SK-N-SH (cell line): ENCODE measurements around the gene TMEM244. TPM values are rescaled to one million over a fixed set of nuclear protein-coding genes. Genes with fewer than 3 reads are reported as not detected.
"Not testable (repeated sequence)": the region's sequence is repeated elsewhere in the genome, so short reads cannot be mapped to it uniquely, and the experiment has no call there.

Source experiments
- CTCF ChIA-PET: fragments of 300-600, 350-600 bp; formaldehyde crosslinking; extraction: SDS; loops from one replicate; lab custom pipeline; 2021; lab: Yijun Ruan, JAX
- POLR2A ChIA-PET: fragments of 350-600 bp; sonication (Branson Sonifier 250); formaldehyde crosslinking; extraction: SDS; loops from one replicate; lab custom pipeline; 2020; ENCODE audit warnings: antibody characterized with exemption, inconsistent platforms; lab: Yijun Ruan, JAX
- DNase-seq: peaks from one replicate; pipeline ENCODE4 v3.0.0; 2012
- H2AFZ ChIP-seq: fragments of 200-600 bp; sonication (generic); 2 replicates; pipeline ENCODE4 v1.8.1; 2016; ENCODE audit warnings: antibody characterized with exemption, mild to moderate bottlenecking, low read depth
- H3F3A ChIP-seq: fragments of 200-600 bp; sonication (generic); replicated peaks from 2 replicates; pipeline ENCODE3; 2016; ENCODE audit warnings: antibody characterized with exemption, mild to moderate bottlenecking; ENCODE audit not compliant: insufficient read depth
- H3K27ac ChIP-seq, 2 experiments: fragments of 200-500 bp in 1 of 2; fragments of 200-600 bp in 1 of 2; sonication (Bioruptor generic) in 1 of 2; sonication (generic), shearing (Covaris generic) in 1 of 2; 2 replicates each; pipeline versions ENCODE4 v1.5.1 to v1.6.1; 2014 to 2016; ENCODE audit warnings: low read depth in 2 of 2, inconsistent platforms in 1 of 2, low read length in 1 of 2, mild to moderate bottlenecking in 1 of 2, mixed read lengths in 1 of 2
- H3K27me3 ChIP-seq: fragments of 200-600 bp; sonication (generic), shearing (Covaris generic); 2 replicates; pipeline ENCODE4 v1.6.1; 2016; ENCODE audit warnings: mixed run types; ENCODE audit not compliant: insufficient read depth
- H3K36me3 ChIP-seq, 2 experiments: fragments of 200-500 bp in 1 of 2; fragments of 200-600 bp in 1 of 2; sonication (Bioruptor generic) in 1 of 2; sonication (generic) in 1 of 2; replicated peaks in 1 of 2; 2 replicates each; pipeline versions ENCODE3 to v1.5.1; 2014 to 2016; ENCODE audit warnings: low read length in 1 of 2, mild to moderate bottlenecking in 1 of 2; ENCODE audit not compliant: insufficient read depth in 2 of 2, control insufficient read depth in 1 of 2
- H3K4me1 ChIP-seq, 2 experiments: fragments of 200-500 bp in 1 of 2; fragments of 200-600 bp in 1 of 2; sonication (Bioruptor generic) in 1 of 2; sonication (generic), shearing (Covaris generic) in 1 of 2; 2 replicates each; pipeline versions ENCODE4 v1.5.1 to v1.6.1; 2014 to 2016; ENCODE audit warnings: low read depth in 1 of 2, low read length in 1 of 2, mixed run types in 1 of 2; ENCODE audit not compliant: insufficient read depth in 2 of 2, control insufficient read depth in 1 of 2
- H3K4me2 ChIP-seq: fragments of 200-600 bp; sonication (generic), shearing (Covaris generic); 2 replicates; pipeline ENCODE4 v1.6.1; 2017; ENCODE audit warnings: mixed run types
- H3K4me3 ChIP-seq, 2 experiments: fragments of 200-500 bp in 1 of 2; fragments of 200-600 bp in 1 of 2; sonication (Bioruptor generic) in 1 of 2; sonication (generic), shearing (Covaris generic) in 1 of 2; 2 replicates each; pipeline versions ENCODE4 v1.5.1 to v1.8.1; 2014 to 2016; ENCODE audit warnings: low read depth in 2 of 2, inconsistent platforms in 1 of 2, low read length in 1 of 2, mild to moderate bottlenecking in 1 of 2, mixed read lengths in 1 of 2, moderate library complexity in 1 of 2
- H3K79me2 ChIP-seq: fragments of 200-600 bp; sonication (generic); 2 replicates; pipeline ENCODE4 v1.8.1; 2017; ENCODE audit warnings: mild to moderate bottlenecking; ENCODE audit not compliant: insufficient read depth
- H3K9ac ChIP-seq: fragments of 200-600 bp; sonication (generic); 2 replicates; pipeline ENCODE4 v1.6.1; 2017; ENCODE audit warnings: mixed run types
- H3K9me2 ChIP-seq: fragments of 200-600 bp; sonication (generic); 2 replicates; pipeline ENCODE4 v1.6.1; 2017; ENCODE audit warnings: mixed run types
- H3K9me3 ChIP-seq: fragments of 200-600 bp; sonication (generic); 2 replicates; pipeline ENCODE4 v1.6.1; 2017; ENCODE audit warnings: mixed run types, mild to moderate bottlenecking, moderate library complexity
- H4K20me1 ChIP-seq: fragments of 200-600 bp; sonication (generic); 2 replicates; pipeline ENCODE4 v1.6.1; 2017; ENCODE audit warnings: mild to moderate bottlenecking, mixed run types; ENCODE audit not compliant: insufficient read depth
- CTCF ChIP-seq: fragments of 200-600 bp; sonication (generic); IDR thresholded peaks from 2 replicates; pipeline ENCODE4 v1.6.1; 2017; ENCODE audit warnings: antibody characterized with exemption, mild to moderate bottlenecking, moderate library complexity
- ELF1 ChIP-seq: IDR thresholded peaks from 2 replicates; pipeline ENCODE4 v1.4.0; 2012
- EP300 ChIP-seq, 2 experiments: IDR thresholded peaks; 2 replicates each; pipeline versions ENCODE4 v1.4.0 to v1.6.1; 2012; ENCODE audit warnings: borderline replicate concordance in 1 of 2, low read depth in 1 of 2, low read length in 1 of 2
- FOSL2 ChIP-seq: IDR thresholded peaks from 2 replicates; pipeline ENCODE4 v1.4.0; 2012; ENCODE audit warnings: low read depth, mild to moderate bottlenecking, moderate library complexity, borderline replicate concordance
- FOXJ3 ChIP-seq: sonication (generic); formaldehyde crosslinking; IDR thresholded peaks from 2 replicates; pipeline ENCODE4 v1.5.1; 2020; ENCODE audit warnings: mild to moderate bottlenecking, missing genetic modification reagents
- FOXM1 ChIP-seq: IDR thresholded peaks from 2 replicates; pipeline ENCODE4 v1.4.0; 2012; ENCODE audit warnings: low read depth, mild to moderate bottlenecking
- MEF2A ChIP-seq: IDR thresholded peaks from 2 replicates; pipeline ENCODE4 v1.4.0; 2012; ENCODE audit warnings: low read depth, borderline replicate concordance
- RCOR1 ChIP-seq: fragments of 150-350 bp; IDR thresholded peaks from 2 replicates; pipeline ENCODE4 v1.6.1; 2017; ENCODE audit warnings: antibody characterized with exemption, low read length
- RFX5 ChIP-seq: IDR thresholded peaks from 2 replicates; pipeline ENCODE4 v1.6.1; 2012; ENCODE audit warnings: mild to moderate bottlenecking, improper control_type of control experiment, low read length
- SMC3 ChIP-seq: IDR thresholded peaks from 2 replicates; pipeline ENCODE4 v1.6.1; 2012; ENCODE audit warnings: low read depth, low read length, improper control_type of control experiment
- TAF1 ChIP-seq: IDR thresholded peaks from 2 replicates; pipeline ENCODE4 v1.6.1; 2012; ENCODE audit warnings: low read depth, mild to moderate bottlenecking, low read length, moderate library complexity, borderline replicate concordance
- TEAD4 ChIP-seq: IDR thresholded peaks from 2 replicates; pipeline ENCODE4 v1.4.0; 2012; ENCODE audit warnings: mild to moderate bottlenecking, borderline replicate concordance; ENCODE audit not compliant: insufficient read depth
- ZBTB33 ChIP-seq: IDR thresholded peaks from 2 replicates; pipeline ENCODE4 v1.4.0; 2012; ENCODE audit warnings: low read depth, borderline replicate concordance
- WGBS: methylation state at CpG from one replicate; pipeline ENCODE4 v1.1.6; 2017; ENCODE audit warnings: low lambda C conversion rate; 5-methylcytosine and 5-hydroxymethylcytosine counted together
- polyA plus RNA-seq, 3 experiments: library from polyadenylated mRNA; depleted of rRNA; stranded (reverse); fragments of >200 nt; gene quantifications; 2 replicates each; pipeline ENCODE4 v1.2.3, GENCODE V29; 2012
- TF ChIP-seq, protein P1 (sequence below): IDR thresholded peaks from 2 replicates; pipeline ENCODE4; 2012
- TF ChIP-seq, protein P2 (sequence below): IDR thresholded peaks from 2 replicates; pipeline ENCODE4 v1.6.1; 2012; ENCODE audit warnings: mild to moderate bottlenecking, low read depth, low read length, moderate library complexity

Gene TMEM244
- polyA plus RNA-seq, 1 of the 3 experiments (the other 2 are of a cell fraction): 4.1 TPM

- no peak for TF ChIP-seq ZBTB33
- no peak for TF ChIP-seq MEF2A
- no peak for TF ChIP-seq RCOR1
- no peak for TF ChIP-seq CTCF
These were observed 23.1 kb upstream of the TMEM244 start (continued) for GRCh38 chr6:129884211-129884610.

DNA sequence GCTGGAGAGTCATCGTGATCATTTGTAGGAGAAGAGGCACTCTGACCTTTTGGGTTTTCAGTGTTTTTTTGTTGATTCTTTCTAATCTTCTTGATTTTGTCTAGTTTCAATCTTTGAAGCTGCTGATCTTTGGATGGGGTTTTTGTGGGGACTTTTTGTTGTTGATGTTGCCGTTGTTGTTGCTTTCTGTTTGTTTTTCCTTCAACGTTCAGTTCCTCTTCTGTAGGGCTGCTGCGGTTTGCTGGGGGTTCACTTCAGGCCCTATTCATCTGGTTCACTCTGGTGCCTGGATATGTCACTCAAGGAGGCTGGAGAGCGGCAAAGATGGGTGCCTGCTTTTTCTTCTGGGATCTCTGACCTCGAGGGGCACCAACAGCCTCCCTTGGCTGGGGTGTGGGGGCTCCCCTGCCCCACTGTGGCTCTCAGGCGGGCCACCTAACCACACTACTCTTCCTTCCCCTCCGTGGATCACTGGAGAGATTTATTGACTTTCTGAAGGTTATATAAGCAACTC, 21.5 kb upstream of the TMEM244 start:
- H3K4me2 ChIP-seq: no peak overlapping the region
- no peaks in the 10 kb centered on the region for H3K79me2 ChIP-seq
- H3K36me3 ChIP-seq: no peaks in the 10 kb centered on the region
- H3K27me3 ChIP-seq: no peaks in the 10 kb centered on the region
- 38% methylated on average over 8 of the region's 8 CpGs for WGBS
- H3K4me3 ChIP-seq: no peak overlapping the region
- TF ChIP-seq FOSL2: no peak
- TF ChIP-seq RFX5: no peak
- TF ChIP-seq ELF1: no peak
- no peak for TF ChIP-seq SMC3
- no peak for TF ChIP-seq CTCF
- TF ChIP-seq, protein P1, sequence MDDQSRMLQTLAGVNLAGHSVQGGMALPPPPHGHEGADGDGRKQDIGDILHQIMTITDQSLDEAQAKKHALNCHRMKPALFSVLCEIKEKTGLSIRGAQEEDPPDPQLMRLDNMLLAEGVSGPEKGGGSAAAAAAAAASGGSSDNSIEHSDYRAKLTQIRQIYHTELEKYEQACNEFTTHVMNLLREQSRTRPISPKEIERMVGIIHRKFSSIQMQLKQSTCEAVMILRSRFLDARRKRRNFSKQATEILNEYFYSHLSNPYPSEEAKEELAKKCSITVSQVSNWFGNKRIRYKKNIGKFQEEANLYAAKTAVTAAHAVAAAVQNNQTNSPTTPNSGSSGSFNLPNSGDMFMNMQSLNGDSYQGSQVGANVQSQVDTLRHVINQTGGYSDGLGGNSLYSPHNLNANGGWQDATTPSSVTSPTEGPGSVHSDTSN: no peak
- TF ChIP-seq RCOR1: no peak
- no peak for TF ChIP-seq FOXJ3 (CRISPR knock-in tag)
- no peak for TF ChIP-seq MEF2A
- TF ChIP-seq FOXM1: no peak
- TF ChIP-seq EP300 (IDR thresholded peaks at IDR 0.05; ENCODE audit: borderline replicate concordance in 1 of 2, low read depth in 1 of 2, low read length in 1 of 2): no peak
- TF ChIP-seq, protein P2, sequence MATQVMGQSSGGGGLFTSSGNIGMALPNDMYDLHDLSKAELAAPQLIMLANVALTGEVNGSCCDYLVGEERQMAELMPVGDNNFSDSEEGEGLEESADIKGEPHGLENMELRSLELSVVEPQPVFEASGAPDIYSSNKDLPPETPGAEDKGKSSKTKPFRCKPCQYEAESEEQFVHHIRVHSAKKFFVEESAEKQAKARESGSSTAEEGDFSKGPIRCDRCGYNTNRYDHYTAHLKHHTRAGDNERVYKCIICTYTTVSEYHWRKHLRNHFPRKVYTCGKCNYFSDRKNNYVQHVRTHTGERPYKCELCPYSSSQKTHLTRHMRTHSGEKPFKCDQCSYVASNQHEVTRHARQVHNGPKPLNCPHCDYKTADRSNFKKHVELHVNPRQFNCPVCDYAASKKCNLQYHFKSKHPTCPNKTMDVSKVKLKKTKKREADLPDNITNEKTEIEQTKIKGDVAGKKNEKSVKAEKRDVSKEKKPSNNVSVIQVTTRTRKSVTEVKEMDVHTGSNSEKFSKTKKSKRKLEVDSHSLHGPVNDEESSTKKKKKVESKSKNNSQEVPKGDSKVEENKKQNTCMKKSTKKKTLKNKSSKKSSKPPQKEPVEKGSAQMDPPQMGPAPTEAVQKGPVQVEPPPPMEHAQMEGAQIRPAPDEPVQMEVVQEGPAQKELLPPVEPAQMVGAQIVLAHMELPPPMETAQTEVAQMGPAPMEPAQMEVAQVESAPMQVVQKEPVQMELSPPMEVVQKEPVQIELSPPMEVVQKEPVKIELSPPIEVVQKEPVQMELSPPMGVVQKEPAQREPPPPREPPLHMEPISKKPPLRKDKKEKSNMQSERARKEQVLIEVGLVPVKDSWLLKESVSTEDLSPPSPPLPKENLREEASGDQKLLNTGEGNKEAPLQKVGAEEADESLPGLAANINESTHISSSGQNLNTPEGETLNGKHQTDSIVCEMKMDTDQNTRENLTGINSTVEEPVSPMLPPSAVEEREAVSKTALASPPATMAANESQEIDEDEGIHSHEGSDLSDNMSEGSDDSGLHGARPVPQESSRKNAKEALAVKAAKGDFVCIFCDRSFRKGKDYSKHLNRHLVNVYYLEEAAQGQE: no peak
- TF ChIP-seq TAF1: no peak
- TF ChIP-seq TEAD4: no peak
- no peak overlapping the region for H2AFZ ChIP-seq
- no peak for DNase-seq
- no peaks in the 10 kb centered on the region for H3F3A ChIP-seq
- H3K4me1 ChIP-seq: no peaks in the 10 kb centered on the region
- no peaks in the 10 kb centered on the region for H3K9me2 ChIP-seq
- H3K9ac ChIP-seq: no peak overlapping the region
- ChIA-PET CTCF (no interaction called here), POLR2A (no interaction called here)
- H3K9me3 ChIP-seq: no peaks in the 10 kb centered on the region
- H3K27ac ChIP-seq: no peak overlapping the region
- no peaks in the 10 kb centered on the region for H4K20me1 ChIP-seq

- H3K27me3 ChIP-seq, H3K27ac ChIP-seq, CTCF ChIA-PET, H3K9me2 ChIP-seq, H2AFZ ChIP-seq, H3F3A ChIP-seq, H3K4me2 ChIP-seq, H3K4me3 ChIP-seq, H3K9me3 ChIP-seq, H3K36me3 ChIP-seq, POLR2A ChIA-PET, H4K20me1 ChIP-seq, H3K79me2 ChIP-seq, H3K9ac ChIP-seq, H3K4me1 ChIP-seq, DNase-seq: not testable (repeated sequence)
- 14% methylated on average over 1 of the region's 1 CpG for WGBS
These were observed 16.8 kb upstream of the TMEM244 start for GRCh38 chr6:129877894-129878293.
